HEK293T (cell line): ENCODE measurements around the gene MAP4K4.

ENCODE experiments used
- CTCF ChIA-PET: fragments of 350-600 bp; formaldehyde crosslinking; extraction: SDS; loops from one replicate; lab custom pipeline; 2021; ENCODE audit warnings: antibody characterized with exemption, inconsistent platforms; lab: Yijun Ruan, JAX
- POLR2A ChIA-PET: fragments of 350-600 bp; formaldehyde crosslinking; extraction: SDS; loops from one replicate; lab custom pipeline; 2020; ENCODE audit warnings: antibody characterized with exemption, inconsistent platforms; lab: Yijun Ruan, JAX
- DNase-seq: peaks from one replicate; pipeline ENCODE4 v3.0.0; 2012; ENCODE audit warnings: mixed read lengths; ENCODE audit errors: extremely low spot score
- ARNT ChIP-seq: fragments of 450-650 bp; IDR thresholded peaks from 2 replicates; pipeline ENCODE4 v1.6.1; 2017; ENCODE audit warnings: mild to moderate bottlenecking
- BHLHE40 ChIP-seq: fragments of 450-650 bp; IDR thresholded peaks from 2 replicates; pipeline ENCODE4 v1.6.1; 2016; ENCODE audit warnings: mild to moderate bottlenecking, moderate library complexity, borderline replicate concordance
- CTBP1 ChIP-seq: fragments of 450-650 bp; IDR thresholded peaks from 2 replicates; pipeline ENCODE4 v1.6.1; 2016; ENCODE audit warnings: borderline replicate concordance
- ELF4 ChIP-seq: fragments of 450-650 bp; IDR thresholded peaks from 2 replicates; pipeline ENCODE4 v1.6.1; 2017; ENCODE audit warnings: antibody characterized with exemption
- FOXA1 ChIP-seq: fragments of 450-650 bp; IDR thresholded peaks from 2 replicates; pipeline ENCODE4 v1.6.1; 2016; ENCODE audit warnings: mild to moderate bottlenecking
- FOXK2 ChIP-seq: fragments of 450-650 bp; IDR thresholded peaks from 2 replicates; pipeline ENCODE4 v1.6.1; 2016; ENCODE audit warnings: mild to moderate bottlenecking
- FOXM1 ChIP-seq: fragments of 450-650 bp; IDR thresholded peaks from 2 replicates; pipeline ENCODE4 v1.6.1; 2017; ENCODE audit warnings: mild to moderate bottlenecking, borderline replicate concordance
- HDGF ChIP-seq: fragments of 450-650 bp; IDR thresholded peaks from 2 replicates; pipeline ENCODE4 v1.6.1; 2017; ENCODE audit warnings: antibody characterized with exemption, borderline replicate concordance
- L3MBTL2 ChIP-seq: fragments of 450-650 bp; conservative IDR thresholded peaks from 2 replicates; pipeline ENCODE4 v1.6.1; 2016; ENCODE audit warnings: mild to moderate bottlenecking
- LEF1 ChIP-seq: fragments of 450-650 bp; IDR thresholded peaks from 2 replicates; pipeline ENCODE4 v1.6.1; 2017; ENCODE audit warnings: mild to moderate bottlenecking, borderline replicate concordance
- NFRKB ChIP-seq: fragments of 450-650 bp; IDR thresholded peaks from 2 replicates; pipeline ENCODE4 v1.6.1; 2016; ENCODE audit warnings: mild to moderate bottlenecking, moderate library complexity
- PKNOX1 ChIP-seq: fragments of 450-650 bp; IDR thresholded peaks from 2 replicates; pipeline ENCODE4 v1.6.1; 2016
- SP1 ChIP-seq: fragments of 450-650 bp; IDR thresholded peaks from 2 replicates; pipeline ENCODE4 v1.6.1; 2017
- SUZ12 ChIP-seq: fragments of 450-650 bp; IDR thresholded peaks from 2 replicates; pipeline ENCODE4 v1.6.1; 2016; ENCODE audit warnings: mild to moderate bottlenecking
- TARDBP ChIP-seq: fragments of 450-650 bp; IDR thresholded peaks from 2 replicates; pipeline ENCODE4 v1.6.1; 2016
- ZNF384 ChIP-seq: fragments of 450-650 bp; IDR thresholded peaks from 2 replicates; pipeline ENCODE4 v1.6.1; 2016

MAP4K4 gene

GRCh38 chr2:101698844-101699754 is 1.6 kb downstream of the MAP4K4 start:
- DNase-seq, result no peak
- ChIA-PET POLR2A (interaction anchor here (0.6 to 1.0 kb wide), 4 partner anchors 12 to 130 kb away, joined by 3 to 5 read pairs (median 3); no protein-coding TSS in a partner anchor), CTCF (interaction anchor here (0.8 to 1.5 kb wide), 3 partner anchors 11 to 71 kb away, joined by 3 to 4 read pairs (median 4); no protein-coding TSS in a partner anchor)
- TF ChIP-seq TARDBP (no peak), FOXK2 (no peak), ARNT (no peak), SP1 (no peak), L3MBTL2 (no peak), FOXA1 (no peak), ZNF384 (no peak)

GRCh38 chr2:101699755-101700461 is 2.4 kb downstream of the MAP4K4 start:
- DNase-seq, result no peak
- ChIA-PET POLR2A (interaction anchor here (1.0 kb wide), 1 partner anchor 129 kb away, joined by 3 read pairs; no protein-coding TSS in a partner anchor), CTCF (interaction anchor here (1.5 kb wide), 2 partner anchors 11 to 53 kb away, joined by 3 to 4 read pairs; no protein-coding TSS in a partner anchor)
- no peak for TF ChIP-seq LEF1
- TF ChIP-seq FOXA1, result no peak
- no peak for TF ChIP-seq FOXM1
- no peak for TF ChIP-seq ZNF384

DNA sequence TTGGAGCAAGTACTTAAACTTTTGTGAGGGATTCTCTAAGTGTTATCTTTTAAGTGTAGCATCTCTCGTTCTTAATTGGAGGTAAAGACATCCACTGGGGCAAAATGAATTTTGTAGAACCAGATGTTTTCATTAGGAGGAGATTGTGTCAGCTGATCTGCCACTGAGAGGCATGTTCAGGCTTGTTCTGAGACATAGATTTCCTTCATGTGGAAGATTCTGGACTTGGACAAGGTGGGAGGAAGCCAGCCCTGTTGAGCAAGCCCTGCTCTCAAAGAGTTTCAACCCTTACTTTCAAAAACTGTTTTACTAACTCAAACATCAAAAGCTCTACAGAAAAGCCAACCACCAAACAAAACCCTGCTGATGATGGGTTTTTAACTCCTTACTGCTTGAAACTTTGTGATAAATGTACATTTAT is 6.5 kb downstream of the MAP4K4 start:
- DNase-seq, result no peak
- POLR2A ChIA-PET, result no interaction called here
- CTCF ChIA-PET, result no interaction called here
- no peak for TF ChIP-seq PKNOX1
- TF ChIP-seq BHLHE40, result no peak
- TF ChIP-seq HDGF, result no peak
- TF ChIP-seq FOXA1, result no peak
- TF ChIP-seq SUZ12, result no peak
- TF ChIP-seq ELF4, result no peak
- no peak for TF ChIP-seq SP1
- no peak for TF ChIP-seq LEF1
- TF ChIP-seq FOXK2, result no peak
- no peak for TF ChIP-seq CTBP1
- no peak for TF ChIP-seq L3MBTL2
- no peak for TF ChIP-seq ARNT
- no peak for TF ChIP-seq ZNF384
- no peak for TF ChIP-seq TARDBP

DNA sequence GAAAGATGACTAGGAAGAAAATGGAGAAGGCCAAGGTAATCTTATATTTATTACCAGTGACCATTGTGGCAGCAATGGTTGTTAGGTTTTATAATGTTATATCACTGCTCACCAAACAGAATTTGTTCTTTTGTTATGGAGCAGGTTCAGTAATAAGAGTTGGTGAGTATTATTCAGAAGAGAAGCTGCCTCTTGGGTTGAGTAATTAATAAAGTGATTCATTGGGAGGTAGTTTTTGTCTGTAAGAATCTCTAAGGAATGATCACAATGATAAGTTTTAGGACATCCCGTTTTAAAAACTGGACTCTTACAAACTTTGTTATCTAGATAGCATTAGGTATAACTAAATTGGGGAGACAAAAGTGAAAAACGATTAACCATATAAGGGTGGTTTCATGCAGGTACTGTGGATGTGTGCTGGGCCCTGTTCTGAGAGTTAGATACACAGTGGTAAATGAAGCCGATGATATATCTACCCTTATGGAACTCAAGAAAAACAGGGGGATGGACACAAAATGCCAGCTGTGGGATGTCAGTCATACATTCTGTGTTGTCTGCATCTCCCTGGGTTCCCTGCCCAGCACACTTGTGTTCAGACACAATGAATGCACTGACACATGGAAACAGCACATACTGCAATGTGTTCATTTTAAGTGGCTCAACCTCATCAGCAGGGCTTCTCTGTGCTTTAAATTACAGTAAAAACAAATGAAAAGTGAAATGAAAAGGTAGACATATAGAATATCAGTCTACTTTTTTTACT is 7.5 kb downstream of the MAP4K4 start:
- DNase-seq, result no peak
- no peak for TF ChIP-seq BHLHE40
- POLR2A ChIA-PET, result no interaction called here
- CTCF ChIA-PET, result no interaction called here

GRCh38 chr2:101706121-101706818 is 8.8 kb downstream of the MAP4K4 start:
- POLR2A ChIA-PET, result interaction anchor here (0.7 kb wide), 1 partner anchor 591 kb away, joined by 3 read pairs; no protein-coding TSS in a partner anchor

More at GRCh38 chr2:101706121-101706818, 8.8 kb downstream of the MAP4K4 start:
- DNase-seq, result no peak
- CTCF ChIA-PET, result interaction anchor here (0.7 kb wide), 1 partner anchor 36 kb away, joined by 3 read pairs; no protein-coding TSS in a partner anchor
- no peak for TF ChIP-seq L3MBTL2
- TF ChIP-seq SUZ12, result no peak
- no peak for TF ChIP-seq PKNOX1
- TF ChIP-seq BHLHE40, result no peak
- TF ChIP-seq ARNT, result no peak
- no peak for TF ChIP-seq CTBP1
- TF ChIP-seq FOXA1, result no peak
- no peak for TF ChIP-seq NFRKB
- TF ChIP-seq ELF4, result no peak
- TF ChIP-seq TARDBP, result no peak
- TF ChIP-seq HDGF, result no peak
- TF ChIP-seq LEF1, result no peak
- no peak for TF ChIP-seq FOXM1
